MCF 10A (cell line): Measurements from ENCODE around the gene HLA-E. TPM values are rescaled to one million over a fixed set of nuclear protein-coding genes. Genes with fewer than 3 reads are reported as not detected.

Experiments used
- Bru-seq: library from RNA; stranded (reverse); fragments of 400-500 nt; gene quantifications from one replicate; lab custom pipeline; 2021; lab: Mats Ljungman, UMichigan
- BruChase-seq, 2 experiments: library from RNA; stranded (reverse); fragments of 400-500 nt; gene quantifications; one replicate each; lab custom pipeline; 2021; lab: Mats Ljungman, UMichigan
- BruUV-seq: library from RNA; stranded (reverse); fragments of 400-500 nt; replicated peaks from 2 replicates; lab custom pipeline; 2021; lab: Mats Ljungman, UMichigan
- CTCF ChIA-PET: fragments of 300-600 bp; sonication (Branson Sonifier 250); formaldehyde crosslinking; extraction: SDS; loops from one replicate; lab custom pipeline; 2021; ENCODE audit warnings: antibody characterized with exemption, inconsistent platforms; lab: Yijun Ruan, JAX
- POLR2A ChIA-PET: fragments of 300-600, 350-650 bp; sonication (Branson Sonifier 250); formaldehyde crosslinking; extraction: SDS; loops from one replicate; lab custom pipeline; 2020; ENCODE audit warnings: antibody characterized with exemption, inconsistent platforms; lab: Yijun Ruan, JAX
- DNase-seq: peaks from one replicate; pipeline ENCODE4 v3.0.0-alpha.2; 2018; ENCODE audit not compliant: unreplicated experiment
- H3K27ac Mint-ChIP-seq: one replicate; pipeline ENCODE4 v1.8.0; 2022; ENCODE audit warnings: mild to moderate bottlenecking, low read depth, mixed read lengths; ENCODE audit not compliant: unreplicated experiment
- H3K27me3 Mint-ChIP-seq: one replicate; pipeline ENCODE4 v1.8.0; 2022; ENCODE audit warnings: mixed read lengths; ENCODE audit not compliant: insufficient read depth, unreplicated experiment
- H3K36me3 Mint-ChIP-seq: one replicate; pipeline ENCODE4 v1.8.0; 2022; ENCODE audit warnings: mild to moderate bottlenecking, moderate library complexity, mixed read lengths; ENCODE audit not compliant: insufficient read depth, unreplicated experiment
- H3K4me1 Mint-ChIP-seq: one replicate; pipeline ENCODE4 v1.8.0; 2022; ENCODE audit warnings: mixed read lengths; ENCODE audit not compliant: insufficient read depth, unreplicated experiment
- H3K4me3 Mint-ChIP-seq: one replicate; pipeline ENCODE4 v1.8.0; 2022; ENCODE audit warnings: mild to moderate bottlenecking, moderate library complexity, mixed read lengths; ENCODE audit not compliant: unreplicated experiment
- H3K9me3 Mint-ChIP-seq: one replicate; pipeline ENCODE4 v1.8.0; 2022; ENCODE audit warnings: mixed read lengths; ENCODE audit not compliant: unreplicated experiment
- CTCF ChIP-seq: fragments of 200-600 bp; IDR thresholded peaks from one replicate; pipeline ENCODE4 v1.8.0; 2022; ENCODE audit warnings: antibody characterized with exemption, mild to moderate bottlenecking; ENCODE audit not compliant: unreplicated experiment
- intact Hi-C: fragments of 100-400 bp; cut with micrococcal nuclease; formaldehyde crosslinking; loops from 2 replicates; pipeline ENCODE4 v1.14.1; 2022
- long read RNA-seq: library from polyadenylated mRNA; stranded (forward); transcript quantifications from one replicate; pipeline ENCODE4 v2.0.0, GENCODE V29; 2022
- total RNA-seq: library from RNA; stranded (reverse); gene quantifications from 2 replicates; pipeline ENCODE4 v1.2.3, GENCODE V29; 2022

The HLA-E gene
- total RNA-seq, result 83.6 and 103 TPM in 2 replicates
- percentile 92 among the genes with signal in this experiment for Bru-seq, nascent RNA
- BruChase-seq, experiment 1, labeled RNA remaining after a 6-hour chase, result percentile 98 among the genes with signal in this experiment
- BruChase-seq, experiment 2, labeled RNA remaining after a 2-hour chase, result percentile 95 among the genes with signal in this experiment
- long read RNA-seq, transcript HLA-E-201 (8 exons, 2,601 nt), result major isoform, 192 of 220 reads
- long read RNA-seq, partial matches to known transcripts, result 17 of 220 reads
- long read RNA-seq, other reads (novel, unspliced or antisense), result 11 of 220 reads

DNA sequence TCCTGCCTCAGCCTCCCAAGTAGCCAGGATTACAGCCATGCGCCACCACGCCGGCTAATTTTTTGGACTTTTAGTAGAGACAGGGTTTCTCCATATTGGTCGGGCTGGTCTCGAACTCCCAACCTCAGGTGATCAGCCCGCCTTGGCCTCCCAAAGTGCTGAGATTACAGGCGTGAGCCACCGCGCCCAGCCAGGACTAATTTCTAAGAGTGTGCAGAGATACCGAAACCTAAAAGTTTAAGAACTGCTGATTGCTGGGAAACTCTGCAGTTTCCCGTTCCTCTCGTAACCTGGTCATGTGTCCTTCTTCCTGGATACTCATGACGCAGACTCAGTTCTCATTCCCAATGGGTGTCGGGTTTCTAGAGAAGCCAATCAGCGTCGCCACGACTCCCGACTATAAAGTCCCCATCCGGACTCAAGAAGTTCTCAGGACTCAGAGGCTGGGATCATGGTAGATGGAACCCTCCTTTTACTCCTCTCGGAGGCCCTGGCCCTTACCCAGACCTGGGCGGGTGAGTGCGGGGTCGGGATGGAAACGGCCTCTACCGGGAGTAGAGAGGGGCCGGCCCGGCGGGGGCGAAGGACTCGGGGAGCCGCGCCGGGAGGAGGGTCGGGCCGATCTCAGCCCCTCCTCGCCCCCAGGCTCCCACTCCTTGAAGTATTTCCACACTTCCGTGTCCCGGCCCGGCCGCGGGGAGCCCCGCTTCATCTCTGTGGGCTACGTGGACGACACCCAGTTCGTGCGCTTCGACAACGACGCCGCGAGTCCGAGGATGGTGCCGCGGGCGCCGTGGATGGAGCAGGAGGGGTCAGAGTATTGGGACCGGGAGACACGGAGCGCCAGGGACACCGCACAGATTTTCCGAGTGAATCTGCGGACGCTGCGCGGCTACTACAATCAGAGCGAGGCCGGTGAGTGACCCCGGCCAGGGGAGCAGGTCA is at the start of gene HLA-E:
TSS of gene HLA-E (plus strand) at position 429 of the 945 bp plus-strand sequence. CDS start at position 452, 23 bp downstream.
- peak within 1 kb of the TSS; percentile 97 for H3K27ac Mint-ChIP-seq
- no peak for TF ChIP-seq CTCF
- CTCF ChIA-PET, result interaction anchor here (2.4 kb wide), 1 partner anchor 43 kb away, joined by 22 read pairs; no protein-coding TSS in a partner anchor
- POLR2A ChIA-PET, result interaction anchor here (0.9 to 1.6 kb wide), 9 partner anchors 7 to 129 kb away, joined by 3 to 8 read pairs (median 5); partner anchors contain the start of genes GNL1, MRPS18B and PRR3
- peaks cover 47% of the 10 kb centered on the region for H3K36me3 Mint-ChIP-seq
- intact Hi-C loops, result loop anchor here (1.0 kb wide), 1 partner anchor 43 kb away; no protein-coding TSS in a partner anchor
- peak within 1 kb of the TSS; percentile 88 for H3K4me3 Mint-ChIP-seq
- peak; percentile 100 for DNase-seq
- H3K27me3 Mint-ChIP-seq, result no peaks in the 10 kb centered on the region
- H3K4me1 Mint-ChIP-seq, result peaks cover 4% of the 10 kb centered on the region
- H3K9me3 Mint-ChIP-seq, result no peaks in the 10 kb centered on the region
- TSS peak; percentile 62 for BruUV-seq

DNA sequence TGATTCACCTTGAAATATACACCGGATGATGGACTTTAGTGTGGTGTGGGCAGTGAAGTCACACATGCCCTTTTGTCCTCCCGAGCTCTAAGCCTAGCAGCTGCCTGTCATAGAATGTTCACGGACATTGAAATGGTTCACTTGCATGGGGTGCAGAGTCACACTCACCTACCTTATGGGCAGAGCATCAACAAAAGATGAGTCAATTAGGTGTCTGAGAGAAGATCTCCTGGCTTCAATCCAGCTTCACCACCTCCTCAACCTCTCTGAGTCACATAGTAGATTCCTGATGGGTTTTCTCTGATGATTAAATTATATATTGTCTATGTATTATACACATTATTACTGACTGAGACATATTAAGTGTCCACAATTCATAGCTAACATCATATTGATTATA is 48.1 kb upstream of the HLA-E start:
- H3K4me1 Mint-ChIP-seq, result peaks cover 9% of the 10 kb centered on the region
- intact Hi-C loops, result loop anchor here (5.0 kb wide), 1 partner anchor 79 kb away; no protein-coding TSS in a partner anchor
- no peak overlapping the region for H3K27ac Mint-ChIP-seq
- no TSS peak for BruUV-seq
- H3K9me3 Mint-ChIP-seq, result no peaks in the 10 kb centered on the region
- DNase-seq, result peak; percentile 71
- TF ChIP-seq CTCF, result no peak
- POLR2A ChIA-PET, result interaction anchor here (0.6 to 1.3 kb wide), 3 partner anchors 26 to 93 kb away, joined by 3 to 5 read pairs (median 3); no protein-coding TSS in a partner anchor
- no peaks in the 10 kb centered on the region for H3K36me3 Mint-ChIP-seq
- CTCF ChIA-PET, result interaction anchor here (0.5 to 1.4 kb wide), 6 partner anchors 12 to 610 kb away, joined by 3 to 4 read pairs (median 3); no protein-coding TSS in a partner anchor
- no peak overlapping the region for H3K4me3 Mint-ChIP-seq
- H3K27me3 Mint-ChIP-seq, result peaks cover 99% of the 10 kb centered on the region

- no TSS peak for BruUV-seq
- TF ChIP-seq CTCF, result no peak
Measured at GRCh38 chr6:30443657-30444450, 45.5 kb upstream of the HLA-E start.

More at GRCh38 chr6:30443657-30444450, 45.5 kb upstream of the HLA-E start:
- intact Hi-C loops, result loop anchor here (5.0 kb wide), 1 partner anchor 82 kb away; no protein-coding TSS in a partner anchor
- Mint-ChIP-seq H3K36me3 (no peaks in the 10 kb centered on the region), H3K4me3 (peak overlapping the region; percentile 36), H3K27ac (no peak overlapping the region), H3K27me3 (peaks cover 99% of the 10 kb centered on the region), H3K4me1 (peaks cover 9% of the 10 kb centered on the region), H3K9me3 (no peaks in the 10 kb centered on the region)
- ChIA-PET POLR2A (no interaction called here), CTCF (no interaction called here)
- DNase-seq, result peak; percentile 31
